PC-9 (cell line): ENCODE measurements around the gene NADSYN1.

Experiments
- EZH2 ChIP-seq: fragments of 200-600 bp; sonication (generic); IDR thresholded peaks from 2 replicates; pipeline ENCODE4 v1.8.0; 2017; ENCODE audit warnings: antibody characterized with exemption, low read depth
- TF ChIP-seq, protein P1 (sequence below): fragments of 200-600 bp; sonication (generic); conservative IDR thresholded peaks from 2 replicates; pipeline ENCODE4 v1.6.1; 2017; ENCODE audit warnings: mixed run types, antibody characterized with exemption, mild to moderate bottlenecking, moderate library complexity

DNA sequence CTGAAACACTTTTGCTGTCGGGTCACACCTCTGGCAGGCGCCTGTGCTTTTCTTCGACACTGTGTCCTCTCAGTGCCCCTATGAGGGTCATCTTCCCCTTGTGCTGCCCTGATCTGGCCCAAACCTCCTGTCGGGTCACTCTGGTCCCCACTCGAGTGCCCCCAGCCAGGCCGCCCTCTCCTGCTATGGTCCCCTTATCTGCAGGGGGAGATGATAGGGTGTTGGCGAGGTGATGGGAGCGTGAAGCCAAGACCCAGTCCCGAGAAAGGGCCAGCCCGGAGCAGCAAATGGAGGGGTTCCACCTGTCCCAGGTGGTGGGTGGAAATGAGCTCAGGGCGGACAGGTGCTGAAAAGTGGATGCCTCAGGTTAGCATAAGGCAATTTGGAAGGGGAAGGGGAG is 9.7 kb downstream of the NADSYN1 start:
- TF ChIP-seq, protein P1, sequence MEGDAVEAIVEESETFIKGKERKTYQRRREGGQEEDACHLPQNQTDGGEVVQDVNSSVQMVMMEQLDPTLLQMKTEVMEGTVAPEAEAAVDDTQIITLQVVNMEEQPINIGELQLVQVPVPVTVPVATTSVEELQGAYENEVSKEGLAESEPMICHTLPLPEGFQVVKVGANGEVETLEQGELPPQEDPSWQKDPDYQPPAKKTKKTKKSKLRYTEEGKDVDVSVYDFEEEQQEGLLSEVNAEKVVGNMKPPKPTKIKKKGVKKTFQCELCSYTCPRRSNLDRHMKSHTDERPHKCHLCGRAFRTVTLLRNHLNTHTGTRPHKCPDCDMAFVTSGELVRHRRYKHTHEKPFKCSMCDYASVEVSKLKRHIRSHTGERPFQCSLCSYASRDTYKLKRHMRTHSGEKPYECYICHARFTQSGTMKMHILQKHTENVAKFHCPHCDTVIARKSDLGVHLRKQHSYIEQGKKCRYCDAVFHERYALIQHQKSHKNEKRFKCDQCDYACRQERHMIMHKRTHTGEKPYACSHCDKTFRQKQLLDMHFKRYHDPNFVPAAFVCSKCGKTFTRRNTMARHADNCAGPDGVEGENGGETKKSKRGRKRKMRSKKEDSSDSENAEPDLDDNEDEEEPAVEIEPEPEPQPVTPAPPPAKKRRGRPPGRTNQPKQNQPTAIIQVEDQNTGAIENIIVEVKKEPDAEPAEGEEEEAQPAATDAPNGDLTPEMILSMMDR: no peak
- no peak for TF ChIP-seq EZH2
